ENCODE measurements around the gene ATP8B1.

- TF ChIP-seq CTCF (IDR thresholded peaks at IDR 0.05; ENCODE audit: low read depth, low read length, missing input control) (no peak), SP1 (IDR thresholded peaks at IDR 0.05) (no peak), RAD21 (IDR thresholded peaks at IDR 0.05) (no peak), ZBTB33 (IDR thresholded peaks at IDR 0.05) (no peak), HNF4A (conservative IDR thresholded peaks at IDR 0.05) (no peak), REST (IDR thresholded peaks at IDR 0.05) (no peak), EGR1 (IDR thresholded peaks at IDR 0.05; ENCODE audit: low read depth in 2 of 2) (no peak), YY1 (IDR thresholded peaks at IDR 0.05) (no peak), JUND (IDR thresholded peaks at IDR 0.05) (no peak), MAX (IDR thresholded peaks at IDR 0.05) (no peak)
These were observed 40.3 kb upstream of the ATP8B1 start for GRCh38 chr18:57843386-57843785.

All from liver (tissue), 3 donors.